GM12873 (cell line): ENCODE results near the gene MACROD2.

Experiments
- TF ChIP-seq, protein P1 (sequence below): IDR thresholded peaks from 2 replicates; pipeline ENCODE4 v1.5.1; 2012; ENCODE audit warnings: low read depth, mild to moderate bottlenecking, moderate library complexity, low read length, control low read depth; ENCODE audit not compliant: insufficient read depth; ENCODE audit errors: missing control alignments

The MACROD2 gene

GRCh38 chr20:14568701-14569100 is 573.4 kb downstream of the MACROD2 start:
- TF ChIP-seq, protein P1, sequence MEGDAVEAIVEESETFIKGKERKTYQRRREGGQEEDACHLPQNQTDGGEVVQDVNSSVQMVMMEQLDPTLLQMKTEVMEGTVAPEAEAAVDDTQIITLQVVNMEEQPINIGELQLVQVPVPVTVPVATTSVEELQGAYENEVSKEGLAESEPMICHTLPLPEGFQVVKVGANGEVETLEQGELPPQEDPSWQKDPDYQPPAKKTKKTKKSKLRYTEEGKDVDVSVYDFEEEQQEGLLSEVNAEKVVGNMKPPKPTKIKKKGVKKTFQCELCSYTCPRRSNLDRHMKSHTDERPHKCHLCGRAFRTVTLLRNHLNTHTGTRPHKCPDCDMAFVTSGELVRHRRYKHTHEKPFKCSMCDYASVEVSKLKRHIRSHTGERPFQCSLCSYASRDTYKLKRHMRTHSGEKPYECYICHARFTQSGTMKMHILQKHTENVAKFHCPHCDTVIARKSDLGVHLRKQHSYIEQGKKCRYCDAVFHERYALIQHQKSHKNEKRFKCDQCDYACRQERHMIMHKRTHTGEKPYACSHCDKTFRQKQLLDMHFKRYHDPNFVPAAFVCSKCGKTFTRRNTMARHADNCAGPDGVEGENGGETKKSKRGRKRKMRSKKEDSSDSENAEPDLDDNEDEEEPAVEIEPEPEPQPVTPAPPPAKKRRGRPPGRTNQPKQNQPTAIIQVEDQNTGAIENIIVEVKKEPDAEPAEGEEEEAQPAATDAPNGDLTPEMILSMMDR, result no peak

- TF ChIP-seq, protein P1, result no peak
Measured at GRCh38 chr20:14569641-14570040, 574.3 kb downstream of the MACROD2 start.

DNA sequence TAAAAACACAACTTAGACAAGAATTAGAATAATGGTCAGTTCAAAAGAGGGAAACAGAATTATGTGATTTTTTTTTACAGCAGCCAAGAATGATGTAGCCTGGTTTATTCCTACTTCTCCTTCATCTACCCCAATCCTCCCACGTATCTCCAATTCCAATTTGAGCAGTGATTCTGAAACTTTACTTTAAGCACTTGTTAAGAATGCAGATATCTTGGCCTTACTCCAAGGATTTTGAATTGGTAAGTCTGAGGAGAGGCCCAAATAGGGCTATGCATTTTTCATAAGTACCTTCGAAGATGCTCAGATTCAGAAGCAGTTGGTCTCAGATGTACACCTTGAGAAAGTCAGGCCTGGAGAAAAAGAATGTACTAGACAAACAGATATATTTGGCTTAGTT is 575.5 kb downstream of the MACROD2 start:
- TF ChIP-seq, protein P1, result no peak

DNA sequence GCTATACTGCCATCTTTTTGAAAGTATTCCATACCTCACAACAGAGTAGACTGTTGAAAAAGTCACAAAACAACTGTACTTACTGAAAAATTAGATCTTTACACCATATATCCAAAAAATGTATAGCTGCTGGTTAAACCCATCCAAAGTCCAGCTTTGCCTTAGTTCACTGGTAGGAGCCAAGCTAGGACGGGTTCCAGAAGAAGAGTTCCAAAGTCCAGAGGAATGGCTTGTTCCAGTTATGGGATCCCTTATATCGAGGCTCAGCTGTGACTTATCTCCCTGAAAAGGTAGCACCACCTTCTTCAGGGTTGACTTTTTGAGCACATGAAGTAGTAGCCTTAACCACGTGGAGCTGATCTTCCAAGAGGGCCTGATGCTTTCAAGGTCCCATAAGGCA is 578.4 kb downstream of the MACROD2 start:
- TF ChIP-seq, protein P1, result no peak

GRCh38 chr20:14576196-14576877 is 581.0 kb downstream of the MACROD2 start:
- TF ChIP-seq, protein P1, result no peak

GRCh38 chr20:14580418-14581074 is 585.2 kb downstream of the MACROD2 start:
- TF ChIP-seq, protein P1, result no peak

GRCh38 chr20:14581731-14582130 is 586.4 kb downstream of the MACROD2 start:
- TF ChIP-seq, protein P1, result no peak
